Measurements from ENCODE around the gene GORASP1. TPM values are rescaled to one million over a fixed set of nuclear protein-coding genes. Genes with fewer than 3 reads are reported as not detected.

Gene GORASP1
- total and polyA plus RNA-seq, 2 of the 13 experiments (the other 11 are each of a cell fraction or from before 2014, with no cell fraction given): 36.4 to 39.8 TPM

- TF ChIP-seq BHLHE40 (IDR thresholded peaks at IDR 0.05; ENCODE audit: low read length) (no peak), ZNF10 (CRISPR knock-in tag; IDR thresholded peaks at IDR 0.05; ENCODE audit: borderline replicate concordance, low read depth) (no peak), KDM1A (CRISPR knock-in tag; IDR thresholded peaks at IDR 0.05) (no peak), FOXO1 (CRISPR knock-in tag; IDR thresholded peaks at IDR 0.05) (no peak)
Measured at GRCh38 chr3:39127269-39127907, 20.0 kb upstream of the GORASP1 start (continued).

GRCh38 chr3:39126532-39127071 lies 19.2 kb upstream of the GORASP1 start:
- H3K4me2 ChIP-seq (ENCODE audit: low read depth, low read length): peak overlapping the region; percentile 9; the same call in 1 of the 2 replicates
- POLR2A ChIA-PET: interaction anchor here (1.2 to 1.8 kb wide), 2 partner anchors 16 to 162 kb away, joined by 4 to 5 read pairs; no protein-coding TSS in a partner anchor
- H3K9me3 ChIP-seq (ENCODE audit: low read length): no peaks in the 10 kb centered on the region
- peak; percentile 58 for FAIRE-seq
- intact Hi-C loops (cut with micrococcal nuclease; ENCODE audit: unreplicated experiment): loop anchor here (1.0 to 5.0 kb wide), 3 partner anchors 63 to 162 kb away; no protein-coding TSS in a partner anchor
- H3K79me2 ChIP-seq (ENCODE audit: insufficient read depth, low read length): no peaks in the 10 kb centered on the region
- WGBS (ENCODE audit: low lambda C conversion rate): 30% methylated on average over 6 of the region's 6 CpGs
- H3K9ac ChIP-seq (ENCODE audit: insufficient read depth, low read depth, low read length): no peak overlapping the region
- H3K4me1 ChIP-seq (ENCODE audit: insufficient read depth, low read length): peaks cover 13% of the 10 kb centered on the region
- no peaks in the 10 kb centered on the region for H3K36me3 ChIP-seq (replicated peaks in 1 of 2; ENCODE audit: control insufficient read depth in 1 of 2, insufficient read depth in 2 of 2, low read length in 2 of 2)
- CTCF ChIA-PET (ENCODE audit: low intra/inter-chr PET ratio, low total read pairs): interaction anchor here (0.9 to 3.2 kb wide), 6 partner anchors 30 to 165 kb away, joined by 3 to 20 read pairs (median 4); no protein-coding TSS in a partner anchor
- no TSS peak for BruUV-seq (replicated peaks)
- no peak overlapping the region for H2AFZ ChIP-seq (ENCODE audit: low read length)
- H3K27me3 ChIP-seq (ENCODE audit: control insufficient read depth in 1 of 2, insufficient read depth in 2 of 2, low read length in 2 of 2): no peaks in the 10 kb centered on the region
- in situ Hi-C loops (cut with HindIII; ENCODE audit: extremely low pct_ligation_motif_present, low pct_unique_long_range_greater_than_20kb): loop anchor here (5.0 kb wide), 2 partner anchors 61 to 161 kb away; no protein-coding TSS in a partner anchor
- H3K27ac ChIP-seq (ENCODE audit: extremely low read length, insufficient read depth, low read length): no peak overlapping the region
- no peaks in the 10 kb centered on the region; the same call in 1 of the 2 replicates for H4K20me1 ChIP-seq (ENCODE audit: insufficient read depth, low read length)
- no peak overlapping the region for H3K4me3 ChIP-seq (replicated peaks in 1 of 3; ENCODE audit: insufficient read depth in 1 of 3, low read depth in 2 of 3, low read length in 3 of 3)
- DNase-seq (ENCODE audit: low spot score): peak; percentile 56
- peak; percentile 90 for ATAC-seq
- no peak for TF ChIP-seq ISL2 (CRISPR knock-in tag; IDR thresholded peaks at IDR 0.05)
- no peak for TF ChIP-seq ZBTB7A (CRISPR knock-in tag; IDR thresholded peaks at IDR 0.05)
- no peak for TF ChIP-seq SIX4 (CRISPR knock-in tag; IDR thresholded peaks at IDR 0.05)
- no peak for TF ChIP-seq ZFP36 (IDR thresholded peaks at IDR 0.05; ENCODE audit: borderline replicate concordance, low read depth, low read length, partially characterized antibody)
- TF ChIP-seq SIX1 (CRISPR knock-in tag; IDR thresholded peaks at IDR 0.05; ENCODE audit: borderline replicate concordance): no peak
- peak; percentile 29 for TF ChIP-seq TEAD3 (CRISPR knock-in tag; optimal IDR thresholded peaks at IDR 0.05; ENCODE audit: borderline replicate concordance)
- TF ChIP-seq ZNF558 (CRISPR knock-in tag; IDR thresholded peaks at IDR 0.05; ENCODE audit: borderline replicate concordance): no peak
- no peak for TF ChIP-seq SP1 (IDR thresholded peaks at IDR 0.05)
- no peak for TF ChIP-seq SP1 (CRISPR knock-in tag; IDR thresholded peaks at IDR 0.05)
- no peak for TF ChIP-seq BATF2 (CRISPR knock-in tag; IDR thresholded peaks at IDR 0.05)
- no peak for TF ChIP-seq DPF2 (CRISPR knock-in tag; IDR thresholded peaks at IDR 0.05; ENCODE audit: borderline replicate concordance, low read depth)
- no peak for TF ChIP-seq GLMP (CRISPR knock-in tag; IDR thresholded peaks at IDR 0.05; ENCODE audit: borderline replicate concordance)
- no peak for TF ChIP-seq ARNT (IDR thresholded peaks at IDR 0.05)
- TF ChIP-seq SNAPC2 (CRISPR knock-in tag; IDR thresholded peaks at IDR 0.05): no peak
- TF ChIP-seq MNT (IDR thresholded peaks at IDR 0.05): peak; percentile 77
- no peak for TF ChIP-seq ZFP41 (CRISPR knock-in tag; IDR thresholded peaks at IDR 0.05; ENCODE audit: borderline replicate concordance)
